Activated naive CD4-positive, alpha-beta T cell treated with anti-CD3 and anti-CD28 coated beads, Interleukin-2, amount 50 U/mL, for 24 hours (primary cell): ENCODE measurements around the gene SPATA46.
"Not testable (repeated sequence)": the region's sequence is repeated elsewhere in the genome, so short reads cannot be mapped to it uniquely, and the experiment has no call there.

Experiments used
- H3K27ac Mint-ChIP-seq: one replicate; pipeline ENCODE4 v1.8.0; 2021; ENCODE audit warnings: mild to moderate bottlenecking, mixed read lengths
- H3K27me3 Mint-ChIP-seq: one replicate; pipeline ENCODE4 v1.8.0; 2021; ENCODE audit warnings: mixed read lengths
- H3K36me3 Mint-ChIP-seq: one replicate; pipeline ENCODE4 v1.8.0; 2021; ENCODE audit warnings: mixed read lengths
- H3K4me1 Mint-ChIP-seq: one replicate; pipeline ENCODE4 v1.8.0; 2021; ENCODE audit warnings: mixed read lengths
- H3K4me3 Mint-ChIP-seq: one replicate; pipeline ENCODE4 v1.8.0; 2021; ENCODE audit warnings: mild to moderate bottlenecking, mixed read lengths
- H3K9me3 Mint-ChIP-seq: one replicate; pipeline ENCODE4 v1.8.0; 2021; ENCODE audit warnings: mixed read lengths

Gene SPATA46, protein sequence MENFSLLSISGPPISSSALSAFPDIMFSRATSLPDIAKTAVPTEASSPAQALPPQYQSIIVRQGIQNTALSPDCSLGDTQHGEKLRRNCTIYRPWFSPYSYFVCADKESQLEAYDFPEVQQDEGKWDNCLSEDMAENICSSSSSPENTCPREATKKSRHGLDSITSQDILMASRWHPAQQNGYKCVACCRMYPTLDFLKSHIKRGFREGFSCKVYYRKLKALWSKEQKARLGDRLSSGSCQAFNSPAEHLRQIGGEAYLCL

GRCh38 chr1:162376691-162377090, at the start of gene SPATA46:
Gene SPATA46 (minus strand): TSS chr1:162376854. CDS start chr1:162376790, 64 bp downstream.
- Mint-ChIP-seq H3K4me3 (no peak within 1 kb of the TSS), H3K9me3 (no peaks in the 10 kb centered on the region), H3K4me1 (no peaks in the 10 kb centered on the region), H3K36me3 (no peaks in the 10 kb centered on the region), H3K27me3 (peaks cover 2% of the 10 kb centered on the region), H3K27ac (no peak within 1 kb of the TSS)

DNA sequence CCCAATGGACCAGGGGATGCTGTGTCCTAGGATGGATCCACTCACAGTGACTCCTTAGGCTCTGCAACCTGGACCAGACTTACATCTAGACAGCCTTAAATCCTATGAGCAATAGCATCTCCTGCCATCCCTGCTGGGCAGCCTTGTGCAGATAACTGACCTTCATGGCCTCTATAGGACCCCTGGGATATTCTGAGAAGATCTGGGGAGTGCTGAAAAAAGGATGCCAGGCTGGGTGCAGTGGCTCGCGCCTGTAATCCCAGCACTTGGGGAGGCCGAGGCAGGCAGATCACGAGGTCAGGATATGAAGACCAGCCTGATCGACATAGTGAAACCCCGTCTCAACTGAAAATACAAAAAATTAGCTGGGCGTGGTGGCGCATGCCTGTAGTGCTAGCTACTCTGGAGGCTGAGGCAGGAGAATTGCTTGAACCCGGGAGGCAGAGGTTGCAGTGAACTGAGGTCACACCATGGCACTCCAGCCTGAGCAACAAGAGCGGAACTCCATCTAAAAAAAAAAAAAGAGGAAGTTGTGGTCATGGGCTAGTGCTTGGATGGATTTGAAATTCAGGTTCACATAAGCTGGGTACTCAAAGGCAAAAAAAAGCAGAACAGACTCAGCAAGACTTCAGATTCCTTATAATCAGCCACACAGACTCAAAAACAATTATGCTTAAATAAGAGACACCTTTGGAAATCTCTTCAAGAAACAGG, 46.2 kb upstream of the SPATA46 start:
- no peaks in the 10 kb centered on the region for H3K9me3 Mint-ChIP-seq
- peaks cover 18% of the 10 kb centered on the region for H3K27me3 Mint-ChIP-seq
- no peaks in the 10 kb centered on the region for H3K4me1 Mint-ChIP-seq
- H3K27ac Mint-ChIP-seq = no peak overlapping the region
- H3K4me3 Mint-ChIP-seq = no peak overlapping the region
- no peaks in the 10 kb centered on the region for H3K36me3 Mint-ChIP-seq

DNA sequence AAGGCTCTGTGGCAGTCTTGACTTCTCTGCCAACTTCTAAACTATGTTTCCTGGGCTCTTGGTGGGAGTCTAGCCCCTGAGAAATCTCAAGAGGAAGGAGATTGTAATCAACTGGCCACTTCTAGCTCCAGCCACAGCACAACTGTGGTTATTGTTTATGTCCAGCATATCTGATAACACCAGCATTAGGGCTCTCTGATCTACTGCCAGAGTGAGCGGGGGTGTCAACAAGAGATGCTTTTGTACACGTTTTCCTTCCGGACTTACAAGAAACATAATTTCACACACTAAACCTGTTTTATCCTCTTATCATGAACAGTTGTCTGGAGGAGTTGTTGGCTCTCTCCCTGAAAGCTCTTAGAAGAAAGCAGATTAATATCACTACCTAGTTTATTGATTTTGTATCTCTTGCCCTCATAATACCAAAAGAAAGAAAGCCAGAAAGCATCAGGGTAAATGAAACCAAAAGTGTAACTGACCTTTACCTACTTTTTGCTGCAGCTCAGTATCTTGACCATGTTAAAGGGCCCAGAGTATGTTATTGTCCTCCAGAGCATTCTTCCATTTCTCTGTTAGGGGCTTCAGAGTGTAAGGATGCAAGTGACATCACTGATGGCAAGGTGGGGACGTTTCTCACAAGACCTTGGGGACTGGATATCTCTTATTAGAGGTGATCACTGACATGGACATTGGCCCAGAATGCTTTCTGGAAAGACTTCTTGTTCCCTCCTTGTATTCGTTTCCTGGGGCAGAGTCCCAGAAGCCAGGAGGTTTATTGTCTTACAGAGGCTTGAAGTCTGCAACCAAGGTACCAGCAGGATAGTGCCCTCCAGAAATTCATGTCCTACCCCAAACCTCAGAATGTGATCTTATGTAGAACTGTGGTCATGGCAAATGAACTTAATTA, 44.9 kb upstream of the SPATA46 start:
- H3K27ac Mint-ChIP-seq = no peak overlapping the region
- H3K27me3 Mint-ChIP-seq = peaks cover 19% of the 10 kb centered on the region
- no peaks in the 10 kb centered on the region for H3K9me3 Mint-ChIP-seq
- H3K4me1 Mint-ChIP-seq = no peaks in the 10 kb centered on the region
- no peaks in the 10 kb centered on the region for H3K36me3 Mint-ChIP-seq
- no peak overlapping the region for H3K4me3 Mint-ChIP-seq

DNA sequence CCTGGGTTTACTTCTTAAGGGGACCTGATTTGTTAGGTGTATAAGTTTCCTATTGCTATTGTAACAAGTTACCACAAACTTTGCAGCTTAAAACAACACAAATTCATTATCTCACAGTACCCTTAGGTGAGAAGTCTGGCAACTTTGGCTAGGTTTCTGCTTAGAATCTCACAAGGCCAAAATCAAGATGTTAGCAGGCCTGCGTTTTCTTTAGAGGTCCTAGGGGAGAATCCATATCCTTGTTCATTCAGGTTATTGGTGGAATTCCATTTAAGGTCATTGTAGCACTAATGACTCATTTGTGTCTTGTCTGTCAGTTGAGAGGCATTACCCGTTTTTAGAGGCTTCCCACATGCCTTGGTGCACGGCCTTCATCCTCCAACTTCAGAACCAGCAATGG, 43.5 kb upstream of the SPATA46 start:
- Mint-ChIP-seq H3K27me3 (peaks cover 22% of the 10 kb centered on the region), H3K4me1 (no peaks in the 10 kb centered on the region), H3K4me3 (no peak overlapping the region), H3K9me3 (no peaks in the 10 kb centered on the region), H3K27ac (no peak overlapping the region), H3K36me3 (no peaks in the 10 kb centered on the region)

- H3K9me3 Mint-ChIP-seq = not testable (repeated sequence)
These were observed 42.8 kb upstream of the SPATA46 start for GRCh38 chr1:162419450-162419931.

DNA sequence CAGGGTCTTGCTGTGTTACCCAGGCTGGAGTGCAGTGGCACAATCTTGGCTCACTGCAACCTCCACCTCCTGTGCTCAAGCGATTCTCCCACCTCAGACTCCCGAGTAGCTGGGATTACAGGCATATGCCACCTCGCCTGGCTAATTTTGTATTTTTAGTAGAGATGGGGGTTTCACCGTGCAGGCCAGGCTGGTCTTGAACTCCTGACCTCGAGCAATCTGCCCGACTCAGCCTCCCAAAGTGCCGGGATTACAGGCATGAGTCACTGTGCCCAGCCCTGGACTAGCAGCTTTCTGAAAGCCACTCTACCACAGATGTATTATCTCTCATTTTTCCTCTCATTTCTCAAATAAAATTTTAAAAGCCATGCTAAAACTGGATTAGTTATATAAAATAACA, 41.9 kb upstream of the SPATA46 start:
- not testable (repeated sequence) for H3K9me3 Mint-ChIP-seq, H3K36me3 Mint-ChIP-seq, H3K4me3 Mint-ChIP-seq, H3K4me1 Mint-ChIP-seq, H3K27ac Mint-ChIP-seq
- H3K27me3 Mint-ChIP-seq = peaks cover 16% of the 10 kb centered on the region

More at GRCh38 chr1:162419450-162419931, 42.8 kb upstream of the SPATA46 start:
- H3K4me1 Mint-ChIP-seq, H3K36me3 Mint-ChIP-seq, H3K4me3 Mint-ChIP-seq, H3K27ac Mint-ChIP-seq: not testable (repeated sequence)
- peaks cover 20% of the 10 kb centered on the region for H3K27me3 Mint-ChIP-seq

DNA sequence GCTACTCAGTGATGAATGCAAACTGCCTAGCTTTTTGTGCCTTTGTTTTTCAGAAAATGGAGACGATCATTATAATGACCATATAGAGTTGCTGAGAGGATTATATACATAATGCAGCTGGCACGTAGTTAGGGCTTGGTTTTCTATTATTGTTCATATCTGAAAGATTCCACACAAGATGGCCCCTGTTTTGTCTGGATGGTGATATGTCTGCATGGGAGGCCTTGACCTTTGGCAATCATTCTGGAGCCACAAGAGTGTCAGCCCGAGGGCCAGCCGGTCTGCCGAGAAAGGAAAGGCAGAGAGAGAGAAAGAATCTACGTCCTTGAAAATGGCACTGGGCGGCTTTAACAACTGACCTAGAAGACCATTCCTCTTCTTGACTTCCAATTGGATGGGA, 41.0 kb upstream of the SPATA46 start:
- no peak overlapping the region for H3K4me3 Mint-ChIP-seq
- no peak overlapping the region for H3K27ac Mint-ChIP-seq
- no peaks in the 10 kb centered on the region for H3K4me1 Mint-ChIP-seq
- peaks cover 15% of the 10 kb centered on the region for H3K27me3 Mint-ChIP-seq
- H3K9me3 Mint-ChIP-seq = no peaks in the 10 kb centered on the region
- no peaks in the 10 kb centered on the region for H3K36me3 Mint-ChIP-seq

DNA sequence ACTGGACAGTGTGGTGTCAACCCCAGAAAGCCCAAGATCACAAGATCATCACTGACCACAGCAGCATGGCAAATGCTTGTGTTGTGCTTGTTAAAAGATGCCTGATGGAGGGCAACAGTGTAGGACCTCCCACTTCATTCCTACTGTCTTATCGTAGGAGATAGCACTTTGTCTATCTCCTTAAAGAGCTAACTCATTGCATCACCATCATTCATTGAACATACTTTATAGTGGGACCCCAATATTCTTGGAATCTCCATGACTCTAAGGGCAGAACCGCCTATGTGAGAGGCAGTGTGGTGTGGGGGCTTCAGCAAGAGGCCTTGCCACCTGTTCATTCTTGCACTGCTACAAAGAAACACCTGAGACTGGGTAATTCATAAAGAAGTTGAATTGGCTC, 40.3 kb upstream of the SPATA46 start:
- Mint-ChIP-seq H3K27me3 (peaks cover 14% of the 10 kb centered on the region), H3K4me1 (no peaks in the 10 kb centered on the region), H3K9me3 (no peaks in the 10 kb centered on the region), H3K4me3 (no peak overlapping the region), H3K36me3 (no peaks in the 10 kb centered on the region), H3K27ac (no peak overlapping the region)

- Mint-ChIP-seq H3K36me3 (no peaks in the 10 kb centered on the region), H3K4me3 (no peak overlapping the region), H3K27me3 (peaks cover 13% of the 10 kb centered on the region)
These were observed 39.6 kb upstream of the SPATA46 start for GRCh38 chr1:162416215-162416614.

GRCh38 chr1:162412002-162412401, 35.3 kb upstream of the SPATA46 start, which contains the start of gene SH2D1B:
Gene SH2D1B (minus strand): TSS chr1:162412136. CDS start chr1:162412016, 120 bp downstream.
- Mint-ChIP-seq H3K27ac (no peak within 1 kb of the TSS), H3K36me3 (no peaks in the 10 kb centered on the region), H3K4me1 (no peaks in the 10 kb centered on the region), H3K27me3 (peaks cover 16% of the 10 kb centered on the region), H3K4me3 (peak within 1 kb of the TSS; percentile 73), H3K9me3 (no peaks in the 10 kb centered on the region)

More at GRCh38 chr1:162416215-162416614, 39.6 kb upstream of the SPATA46 start:
- no peak overlapping the region for H3K27ac Mint-ChIP-seq
- H3K9me3 Mint-ChIP-seq = no peaks in the 10 kb centered on the region
- H3K4me1 Mint-ChIP-seq = no peaks in the 10 kb centered on the region

DNA sequence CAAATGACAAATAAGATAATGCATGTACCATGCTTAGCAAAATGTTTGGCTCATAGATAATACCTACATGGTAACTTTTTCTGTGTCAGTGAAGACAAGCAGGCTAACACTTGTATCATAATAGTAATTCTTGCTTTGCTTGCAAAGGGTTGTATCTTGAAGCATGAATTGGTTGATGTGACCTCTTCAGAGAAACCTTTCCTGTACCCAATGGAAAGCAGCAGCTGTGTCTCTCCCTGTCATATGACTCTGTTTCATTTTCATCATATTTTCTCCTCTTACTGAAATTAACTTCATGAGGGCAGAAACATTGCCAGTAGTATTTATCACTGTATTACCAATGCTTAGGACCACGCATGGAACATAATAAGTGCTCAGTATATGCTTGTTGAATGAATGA, 30.9 kb upstream of the SPATA46 start:
- Mint-ChIP-seq H3K4me3 (peak overlapping the region; percentile 8), H3K4me1 (no peaks in the 10 kb centered on the region), H3K27me3 (peaks cover 14% of the 10 kb centered on the region), H3K27ac (no peak overlapping the region), H3K9me3 (no peaks in the 10 kb centered on the region), H3K36me3 (no peaks in the 10 kb centered on the region)

DNA sequence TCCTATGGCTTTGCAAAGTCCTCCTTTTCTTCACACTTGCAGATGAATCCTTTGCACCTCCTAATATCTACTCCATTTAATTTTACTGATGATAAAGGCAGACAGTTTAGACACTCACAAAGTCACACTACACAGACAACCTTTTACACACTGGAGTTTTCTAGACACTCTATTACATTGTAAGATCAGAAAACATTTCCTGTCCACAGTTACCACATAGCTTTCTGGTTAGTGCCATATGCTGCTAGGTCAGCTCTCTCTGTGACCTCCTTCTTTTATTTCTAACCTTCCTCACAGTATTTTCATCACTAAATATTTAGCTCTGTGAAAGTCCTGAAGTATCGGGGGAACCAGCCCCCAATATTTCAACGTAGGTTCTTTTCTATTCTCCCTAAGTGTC, 30.2 kb upstream of the SPATA46 start:
- no peaks in the 10 kb centered on the region for H3K36me3 Mint-ChIP-seq
- H3K9me3 Mint-ChIP-seq = no peaks in the 10 kb centered on the region
- no peak overlapping the region for H3K27ac Mint-ChIP-seq
- peak overlapping the region; percentile 37 for H3K4me3 Mint-ChIP-seq
- H3K27me3 Mint-ChIP-seq = peaks cover 16% of the 10 kb centered on the region
- H3K4me1 Mint-ChIP-seq = no peaks in the 10 kb centered on the region

DNA sequence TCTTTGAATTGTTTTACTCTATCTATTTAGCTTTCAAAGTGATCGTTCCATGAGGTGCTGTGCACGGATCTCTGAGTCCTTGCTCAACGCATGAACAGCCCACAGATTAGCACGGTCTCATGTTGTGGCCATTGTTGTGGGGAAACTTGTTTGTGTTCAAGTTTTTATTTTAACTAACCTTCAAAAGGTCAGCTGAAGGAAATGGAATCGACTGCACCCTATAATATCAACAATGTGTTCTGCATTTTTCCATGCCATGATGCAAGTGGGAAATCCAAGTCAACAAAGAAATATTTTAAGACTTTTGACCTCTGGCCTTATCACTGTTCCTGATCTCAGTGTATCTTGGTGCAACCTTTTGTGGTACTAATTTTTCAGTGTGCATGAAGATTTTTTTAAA, 29.1 kb upstream of the SPATA46 start:
- Mint-ChIP-seq H3K36me3 (no peaks in the 10 kb centered on the region), H3K9me3 (no peaks in the 10 kb centered on the region), H3K27me3 (peaks cover 12% of the 10 kb centered on the region), H3K27ac (no peak overlapping the region), H3K4me1 (no peaks in the 10 kb centered on the region), H3K4me3 (no peak overlapping the region)

GRCh38 chr1:162404550-162405160, 28.0 kb upstream of the SPATA46 start:
- Mint-ChIP-seq H3K9me3 (no peaks in the 10 kb centered on the region), H3K36me3 (no peaks in the 10 kb centered on the region), H3K27ac (no peak overlapping the region), H3K4me1 (no peaks in the 10 kb centered on the region), H3K27me3 (peaks cover 12% of the 10 kb centered on the region), H3K4me3 (no peak overlapping the region)

DNA sequence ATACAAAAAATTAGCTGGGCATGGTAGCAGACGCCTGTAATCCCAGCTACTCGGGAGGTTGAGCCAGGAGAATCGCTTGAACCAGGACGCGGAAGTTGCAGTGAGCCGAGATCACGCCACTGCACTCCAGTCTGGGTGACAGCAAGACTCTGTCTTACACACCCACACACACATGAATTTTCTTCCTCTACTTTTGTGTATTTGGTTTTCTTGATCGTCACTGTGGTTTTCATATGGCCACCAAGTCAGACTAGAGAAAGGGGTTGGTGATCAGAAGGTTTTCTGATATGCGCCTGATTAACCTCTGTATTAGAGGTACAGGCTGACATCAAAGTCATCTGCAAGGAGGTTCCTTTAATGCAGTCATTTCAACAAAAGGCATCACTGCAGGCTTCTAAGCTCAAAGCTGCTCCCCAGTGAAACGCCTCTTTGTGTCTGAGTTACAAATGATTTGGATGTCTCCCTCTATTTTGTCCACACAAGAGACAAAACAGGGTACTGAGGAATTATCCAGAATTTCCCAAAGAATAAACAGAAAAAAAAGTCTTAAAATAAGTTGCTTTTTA, 24.2 kb upstream of the SPATA46 start:
- Mint-ChIP-seq H3K4me3 (no peak overlapping the region), H3K4me1 (no peaks in the 10 kb centered on the region), H3K27ac (no peak overlapping the region), H3K27me3 (peaks cover 11% of the 10 kb centered on the region), H3K36me3 (no peaks in the 10 kb centered on the region), H3K9me3 (no peaks in the 10 kb centered on the region)
